Sigmoid colon (tissue), 4 donors: Measurements from ENCODE around the gene MLF2.
"Not testable (repeated sequence)": the region's sequence is repeated elsewhere in the genome, so short reads cannot be mapped to it uniquely, and the experiment has no call there.

Experiments used
- POLR2A ChIP-seq, 2 donors: fragments of 450-650 bp; IDR thresholded peaks; one replicate each; pipeline ENCODE4 v1.6.1; 2016; ENCODE audit warnings: antibody characterized with exemption in 2 of 2, mild to moderate bottlenecking in 2 of 2, moderate library complexity in 2 of 2
- POLR2AphosphoS5 ChIP-seq, 4 donors: sonication (generic); formaldehyde crosslinking; IDR thresholded peaks; one replicate each; pipeline ENCODE4 v1.6.1; 2017; ENCODE audit warnings: antibody characterized with exemption in 4 of 4
- TF ChIP-seq, protein P1 (sequence below), 4 experiments: fragments of 450-650 bp in 3 of 4; fragments of 200-600 bp in 1 of 4; IDR thresholded peaks; one replicate each; pipeline ENCODE4 v1.5.1; 2016 to 2019; ENCODE audit warnings: antibody characterized with exemption in 4 of 4, mild to moderate bottlenecking in 3 of 4, moderate library complexity in 2 of 4

DNA sequence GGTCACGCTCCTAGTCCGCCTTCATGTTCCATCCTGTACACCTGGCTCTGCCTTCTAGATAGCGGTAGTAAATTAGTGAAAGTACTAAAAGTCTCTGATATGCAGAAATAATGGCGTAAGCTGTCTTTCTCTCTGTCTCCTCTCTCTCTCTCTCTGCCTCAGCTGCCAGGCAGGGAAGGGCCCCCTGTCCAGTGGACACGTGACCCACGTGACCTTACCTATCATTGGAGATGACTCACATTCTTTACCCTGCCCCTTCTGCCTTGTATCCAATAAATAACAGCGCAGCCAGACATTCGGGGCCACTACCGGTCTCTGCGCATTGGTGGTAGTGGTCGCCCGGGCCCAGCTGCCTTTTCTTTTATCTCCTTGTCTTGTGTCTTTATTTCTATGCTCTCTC lies 10.9 kb downstream of the MLF2 start:
- TF ChIP-seq, protein P1, sequence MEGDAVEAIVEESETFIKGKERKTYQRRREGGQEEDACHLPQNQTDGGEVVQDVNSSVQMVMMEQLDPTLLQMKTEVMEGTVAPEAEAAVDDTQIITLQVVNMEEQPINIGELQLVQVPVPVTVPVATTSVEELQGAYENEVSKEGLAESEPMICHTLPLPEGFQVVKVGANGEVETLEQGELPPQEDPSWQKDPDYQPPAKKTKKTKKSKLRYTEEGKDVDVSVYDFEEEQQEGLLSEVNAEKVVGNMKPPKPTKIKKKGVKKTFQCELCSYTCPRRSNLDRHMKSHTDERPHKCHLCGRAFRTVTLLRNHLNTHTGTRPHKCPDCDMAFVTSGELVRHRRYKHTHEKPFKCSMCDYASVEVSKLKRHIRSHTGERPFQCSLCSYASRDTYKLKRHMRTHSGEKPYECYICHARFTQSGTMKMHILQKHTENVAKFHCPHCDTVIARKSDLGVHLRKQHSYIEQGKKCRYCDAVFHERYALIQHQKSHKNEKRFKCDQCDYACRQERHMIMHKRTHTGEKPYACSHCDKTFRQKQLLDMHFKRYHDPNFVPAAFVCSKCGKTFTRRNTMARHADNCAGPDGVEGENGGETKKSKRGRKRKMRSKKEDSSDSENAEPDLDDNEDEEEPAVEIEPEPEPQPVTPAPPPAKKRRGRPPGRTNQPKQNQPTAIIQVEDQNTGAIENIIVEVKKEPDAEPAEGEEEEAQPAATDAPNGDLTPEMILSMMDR (IDR thresholded peaks at IDR 0.05): not testable (repeated sequence)
- not testable (repeated sequence) for TF ChIP-seq POLR2AphosphoS5, POLR2A (IDR thresholded peaks at IDR 0.05)
